ENCODE data around the gene APPL2.

- TF ChIP-seq CTCF (IDR thresholded peaks at IDR 0.05) = no peak
- TF ChIP-seq POLR2A (IDR thresholded peaks at IDR 0.05) = no peak
Measured at GRCh38 chr12:105214148-105214547, 21.8 kb downstream of the APPL2 start.

All from testis (tissue), 2 donors.